HG03039 (cell line): ENCODE data around the gene TRMT2A.

Experiments used
- ATAC-seq: cut with Tn5 transposase; IDR thresholded peaks from one replicate; pipeline ENCODE4 v1.9.1; 2021; ENCODE audit warnings: mild to moderate bottlenecking, moderate library complexity; ENCODE audit not compliant: unreplicated experiment

Gene TRMT2A

GRCh38 chr22:20149257-20150250 lies 32.5 kb upstream of the TRMT2A start:
- ATAC-seq: no peak

GRCh38 chr22:20148414-20148813 lies 31.4 kb upstream of the TRMT2A start:
- ATAC-seq: no peak

- no peak for ATAC-seq
Measured at GRCh38 chr22:20147237-20147988, 30.4 kb upstream of the TRMT2A start.

DNA sequence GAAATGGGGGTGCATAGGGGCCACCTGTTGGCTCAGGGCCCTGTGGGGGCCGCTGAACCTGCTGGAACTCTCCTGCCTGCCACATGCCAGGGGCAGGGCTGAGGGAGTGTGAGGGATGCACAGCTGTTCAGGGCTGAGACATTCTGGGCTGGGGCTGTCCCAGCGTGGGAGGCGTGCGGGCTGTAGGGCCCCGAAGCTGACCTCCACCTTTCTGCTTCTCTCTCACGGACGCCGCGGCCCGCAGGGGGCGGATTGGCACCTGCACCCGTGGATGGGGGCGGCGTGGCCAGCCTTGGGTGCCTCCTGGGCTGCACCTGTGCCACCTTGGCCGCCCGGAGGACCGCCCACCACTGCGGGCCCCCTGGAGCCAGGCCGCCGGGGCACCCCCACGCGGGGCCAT lies 29.8 kb upstream of the TRMT2A start:
- no peak for ATAC-seq

- no peak for ATAC-seq
Measured at GRCh38 chr22:20145832-20146223, 28.8 kb upstream of the TRMT2A start.

GRCh38 chr22:20145206-20145831 lies 28.3 kb upstream of the TRMT2A start:
- no peak for ATAC-seq

DNA sequence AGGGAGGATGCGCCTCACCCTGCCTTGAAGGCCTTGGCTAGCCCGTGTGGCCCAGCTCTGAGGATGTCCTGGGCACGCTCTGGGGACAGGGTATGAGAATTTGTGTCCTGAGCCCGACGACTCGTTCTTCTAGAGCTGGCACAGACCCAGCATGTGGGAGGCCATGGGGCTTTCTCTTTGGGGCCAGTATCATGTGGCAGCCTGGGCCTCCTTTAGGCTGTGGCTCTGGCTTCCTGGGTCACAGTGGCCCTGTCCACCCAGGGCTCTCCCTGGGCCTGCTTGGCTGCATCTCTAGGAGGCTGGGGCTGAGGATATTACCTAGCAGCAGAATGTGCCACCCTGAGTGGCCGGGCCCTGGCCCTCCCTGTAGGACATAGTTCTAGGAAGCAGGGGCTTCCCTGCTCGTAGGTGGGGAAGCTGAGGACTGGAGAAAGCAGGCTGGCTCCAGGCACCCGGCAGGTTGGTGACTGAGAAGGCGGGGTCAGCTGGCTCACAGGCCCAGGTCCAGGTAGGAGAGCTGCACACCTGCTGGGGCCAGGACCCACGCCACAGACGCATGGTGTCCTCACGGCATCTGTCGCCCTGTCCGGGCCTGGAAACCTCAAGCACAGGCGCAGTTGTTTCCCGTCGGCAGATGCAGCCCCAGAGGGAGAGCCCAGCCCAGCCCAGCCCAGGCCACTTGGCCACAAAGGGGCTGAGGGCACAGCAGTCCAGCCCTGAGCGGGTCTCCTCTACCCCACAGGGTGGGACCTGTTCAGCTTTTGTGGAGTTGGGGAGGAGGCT lies 27.0 kb upstream of the TRMT2A start:
- ATAC-seq: no peak

- no peak for ATAC-seq
Measured at GRCh38 chr22:20142711-20143621, 25.9 kb upstream of the TRMT2A start.

DNA sequence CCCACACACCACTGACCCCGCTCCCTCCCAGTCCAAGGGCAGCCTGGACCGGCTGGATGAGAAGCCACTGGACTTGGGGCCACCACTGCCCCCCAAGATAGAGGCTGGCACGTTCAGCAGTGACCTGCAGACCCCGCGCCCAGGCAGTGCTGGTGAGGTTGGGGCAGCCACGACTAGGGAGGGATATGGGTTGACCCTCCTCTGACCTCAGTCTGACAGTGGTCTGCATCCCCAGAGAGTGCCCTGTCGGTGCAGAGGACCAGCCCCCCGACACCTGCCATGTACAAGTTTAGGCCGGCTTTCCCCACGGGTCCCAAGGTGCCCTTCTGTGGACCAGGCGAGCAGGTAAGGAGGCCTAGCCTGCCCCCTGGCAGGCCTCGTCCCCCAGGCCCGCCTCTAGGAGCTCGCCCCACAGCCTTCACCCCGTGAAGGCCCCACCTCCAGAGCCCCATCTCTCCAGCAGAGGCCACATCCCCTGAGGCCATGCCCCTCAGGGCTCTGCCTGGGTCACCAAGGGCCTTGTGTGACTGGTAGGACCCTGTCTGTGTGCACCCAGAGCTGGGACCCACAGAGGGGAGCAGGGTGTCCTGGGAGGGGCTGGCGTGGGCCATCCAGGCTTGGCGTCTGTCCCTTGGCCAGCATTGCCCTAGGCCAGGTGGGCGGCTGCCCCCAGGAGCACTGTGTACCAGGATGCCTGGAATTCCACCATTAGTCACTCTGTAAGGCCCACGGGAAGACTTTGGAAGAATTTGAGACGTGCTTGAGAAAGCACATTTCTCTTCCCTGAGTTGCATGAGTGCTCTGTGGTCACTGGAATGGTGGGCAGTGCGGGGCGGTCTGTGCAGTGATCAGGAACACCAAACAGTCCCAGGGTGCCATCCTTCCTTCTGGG lies 24.4 kb upstream of the TRMT2A start:
- no peak for ATAC-seq

DNA sequence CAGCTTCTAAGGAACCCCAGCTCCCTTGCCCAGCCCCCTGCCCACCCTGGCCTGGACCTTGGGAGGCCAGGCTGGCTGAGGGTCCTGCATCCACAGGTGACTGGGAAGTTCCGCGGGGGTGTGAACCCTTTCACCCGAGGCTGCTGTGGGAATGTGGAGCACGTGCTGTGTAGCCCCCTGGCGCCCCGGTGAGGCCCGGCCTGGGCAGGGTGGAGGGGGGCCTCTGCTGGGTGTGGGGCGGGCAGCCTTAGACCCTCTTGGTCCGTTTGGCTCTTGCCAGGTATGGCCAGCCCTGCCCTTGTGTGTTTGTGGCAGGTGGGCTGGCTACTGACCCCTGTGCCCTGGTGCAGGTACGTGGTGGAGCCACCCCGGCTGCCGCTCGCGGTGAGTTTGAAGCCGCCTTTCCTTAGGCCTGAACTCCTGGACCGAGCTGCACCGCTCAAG lies 23.5 kb upstream of the TRMT2A start:
- ATAC-seq: no peak

DNA sequence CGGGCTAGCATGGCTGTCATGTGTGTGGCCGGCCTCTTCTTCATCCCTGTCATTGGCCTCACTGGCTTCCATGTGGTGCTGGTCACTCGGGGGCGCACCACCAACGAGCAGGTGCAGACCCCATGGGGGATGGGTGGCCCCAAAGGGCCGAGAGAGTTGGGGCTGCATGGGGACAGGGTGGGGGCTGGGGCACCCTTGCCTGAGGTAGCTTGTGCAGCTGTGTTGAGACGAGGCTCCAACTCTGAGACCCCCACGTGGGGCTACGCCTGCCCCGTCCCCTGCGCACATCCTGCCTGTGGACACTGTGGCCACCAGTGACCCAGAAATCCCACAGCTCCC lies 23.1 kb upstream of the TRMT2A start:
- ATAC-seq: no peak

DNA sequence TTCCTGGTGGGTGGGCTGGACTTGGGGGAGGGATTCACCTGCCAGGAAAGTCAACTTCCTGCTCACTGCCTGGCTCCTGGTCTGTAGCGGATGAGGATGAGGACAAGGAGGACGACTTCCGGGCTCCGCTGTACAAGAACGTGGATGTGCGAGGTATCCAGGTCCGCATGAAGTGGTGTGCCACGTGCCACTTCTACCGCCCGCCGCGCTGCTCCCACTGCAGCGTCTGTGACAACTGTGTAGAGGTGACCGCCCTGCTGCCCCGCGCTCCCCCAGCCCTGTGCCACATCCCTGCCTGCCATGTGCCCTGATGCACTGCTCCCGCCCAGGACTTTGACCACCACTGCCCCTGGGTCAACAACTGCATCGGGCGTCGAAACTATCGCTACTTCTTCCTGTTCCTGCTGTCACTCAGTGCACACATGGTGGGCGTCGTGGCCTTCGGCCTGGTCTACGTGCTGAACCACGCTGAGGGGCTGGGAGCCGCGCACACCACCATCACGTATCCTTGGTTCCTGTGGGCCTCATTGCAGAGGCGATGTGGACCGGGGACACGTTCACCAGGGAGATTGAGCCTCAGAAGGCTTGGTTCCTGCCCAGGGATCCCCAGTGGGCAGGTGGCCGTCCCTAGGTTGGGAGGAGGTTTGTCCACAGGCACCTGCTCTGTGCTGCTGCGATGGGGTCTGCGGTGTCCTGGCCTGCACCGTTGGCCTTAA lies 22.5 kb upstream of the TRMT2A start:
- ATAC-seq: no peak

GRCh38 chr22:20138868-20139267 lies 21.8 kb upstream of the TRMT2A start:
- ATAC-seq: no peak

GRCh38 chr22:20138417-20138738 lies 21.4 kb upstream of the TRMT2A start:
- no peak for ATAC-seq

- ATAC-seq: no peak
Measured at GRCh38 chr22:20137671-20138416, 20.8 kb upstream of the TRMT2A start.

DNA sequence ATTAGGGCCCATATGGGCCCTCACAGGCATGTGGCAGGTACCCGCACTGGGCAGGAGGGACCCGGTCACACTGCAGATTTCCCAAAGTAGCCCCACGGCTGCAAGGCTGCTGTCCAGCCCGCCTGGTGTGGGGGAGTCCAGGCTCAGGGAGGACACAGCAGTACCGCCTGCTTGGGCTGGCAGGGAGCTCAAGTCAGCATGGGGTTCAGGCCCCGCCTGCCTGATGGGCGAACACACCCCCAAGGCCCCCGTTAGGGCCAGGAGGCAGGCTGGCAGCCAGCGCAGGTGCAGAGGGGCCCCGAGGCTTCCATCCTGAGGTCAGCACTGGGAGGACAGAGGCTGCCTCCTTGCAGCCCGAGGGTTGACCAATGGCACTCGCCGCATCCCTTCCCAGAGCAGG lies 20.1 kb upstream of the TRMT2A start:
- ATAC-seq: no peak

DNA sequence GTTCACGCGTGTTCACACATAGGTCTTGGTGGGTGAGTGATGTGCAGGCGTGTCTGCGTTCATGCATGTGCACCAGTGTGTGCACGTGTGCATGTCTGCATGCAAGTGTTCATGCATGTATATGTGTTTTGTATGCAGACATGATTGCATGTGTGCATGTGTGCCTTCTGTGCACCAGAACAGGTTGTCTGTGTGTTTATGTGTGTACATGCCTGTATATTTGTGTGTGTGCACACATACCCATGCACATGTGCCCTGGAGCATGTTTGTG lies 19.5 kb upstream of the TRMT2A start:
- no peak for ATAC-seq
